Osteocyte (in vitro differentiated cells): Measurements from ENCODE around the gene MRPL38. TPM values are rescaled to one million over a fixed set of nuclear protein-coding genes. Genes with fewer than 3 reads are reported as not detected.
A peak's percentile ranks its signal among the peaks of the same experiment; 100 is the strongest.

Experiments
- DNase-seq: peaks from one replicate; pipeline ENCODE4 v3.0.0; 2021; ENCODE audit warnings: mixed read lengths; ENCODE audit not compliant: unreplicated experiment; ENCODE audit errors: extremely low spot score
- H3K27ac Mint-ChIP-seq: one replicate; pipeline ENCODE4 v1.8.0; 2021; ENCODE audit warnings: mild to moderate bottlenecking, mixed read lengths; ENCODE audit not compliant: unreplicated experiment
- H3K27me3 Mint-ChIP-seq: one replicate; pipeline ENCODE4 v1.8.0; 2021; ENCODE audit warnings: mixed read lengths; ENCODE audit not compliant: unreplicated experiment
- H3K36me3 Mint-ChIP-seq: one replicate; pipeline ENCODE4 v1.8.0; 2021; ENCODE audit warnings: mixed read lengths; ENCODE audit not compliant: unreplicated experiment
- H3K4me1 Mint-ChIP-seq: one replicate; pipeline ENCODE4 v1.8.0; 2021; ENCODE audit warnings: mixed read lengths; ENCODE audit not compliant: unreplicated experiment
- H3K4me3 Mint-ChIP-seq: one replicate; pipeline ENCODE4 v1.8.0; 2021; ENCODE audit warnings: mild to moderate bottlenecking, moderate library complexity, mixed read lengths; ENCODE audit not compliant: unreplicated experiment
- H3K9me3 Mint-ChIP-seq: one replicate; pipeline ENCODE4 v1.8.0; 2021; ENCODE audit warnings: mixed read lengths; ENCODE audit not compliant: unreplicated experiment
- total RNA-seq: library from RNA; stranded (reverse); gene quantifications from 2 replicates; pipeline ENCODE4 v1.2.1, GENCODE V29; 2021
- TF ChIP-seq, protein P1 (sequence below): fragments of 200-600 bp; sonication (generic); IDR thresholded peaks from 2 replicates; pipeline ENCODE4 v1.5.0; 2021; ENCODE audit warnings: antibody characterized with exemption, mild to moderate bottlenecking, moderate library complexity

Gene MRPL38
- total RNA-seq, 1 donor from 2014 or later: 73.6 TPM

DNA sequence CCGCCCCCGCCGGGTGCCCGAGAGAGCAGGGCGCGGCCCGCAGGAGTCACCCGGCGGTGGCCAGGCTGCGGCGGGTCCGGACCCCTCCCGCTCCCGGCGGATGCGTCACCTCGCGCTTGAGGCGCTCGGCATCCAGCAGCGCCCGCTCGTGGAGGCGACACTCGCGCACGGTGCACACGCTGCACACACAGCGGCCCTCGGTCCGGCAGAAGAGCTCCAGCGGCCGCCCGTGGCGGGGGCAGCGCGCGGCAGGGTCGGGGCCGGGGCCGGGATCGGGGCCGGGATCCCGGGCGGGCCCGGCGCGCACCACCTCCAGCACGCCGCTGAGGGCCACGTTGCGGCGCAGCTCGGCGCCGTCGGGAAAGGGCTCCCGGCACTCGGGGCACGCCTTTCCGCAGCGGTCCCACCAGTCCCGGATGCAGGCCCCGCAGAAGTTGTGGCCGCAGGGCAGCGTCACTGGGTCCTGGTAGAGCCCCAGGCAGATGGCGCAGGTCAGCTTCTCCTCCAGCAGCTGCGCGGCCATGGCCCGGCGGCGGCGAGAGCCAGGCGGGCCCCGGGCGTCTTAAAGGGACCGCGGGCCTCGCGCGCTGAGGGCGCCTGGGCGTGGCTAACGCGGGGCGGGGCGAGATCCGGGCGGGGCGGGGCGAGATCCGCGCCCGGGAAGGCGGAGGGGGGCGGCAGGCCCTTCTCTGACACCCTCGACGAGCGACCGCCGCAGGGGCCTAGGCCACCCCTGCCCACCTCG lies 8.1 kb downstream of the MRPL38 start, which contains the start of gene TRIM65:
Gene TRIM65 (minus strand): TSS at position 537 of the 745 bp plus-strand sequence. CDS start 14 bp downstream, at position 523.
- H3K27ac Mint-ChIP-seq: peak within 1 kb of the TSS; percentile 70
- peaks cover 24% of the 10 kb centered on the region for H3K4me1 Mint-ChIP-seq
- H3K9me3 Mint-ChIP-seq: no peaks in the 10 kb centered on the region
- DNase-seq: peak; percentile 90
- H3K36me3 Mint-ChIP-seq: peaks cover 8% of the 10 kb centered on the region
- no peaks in the 10 kb centered on the region for H3K27me3 Mint-ChIP-seq
- TF ChIP-seq, protein P1, sequence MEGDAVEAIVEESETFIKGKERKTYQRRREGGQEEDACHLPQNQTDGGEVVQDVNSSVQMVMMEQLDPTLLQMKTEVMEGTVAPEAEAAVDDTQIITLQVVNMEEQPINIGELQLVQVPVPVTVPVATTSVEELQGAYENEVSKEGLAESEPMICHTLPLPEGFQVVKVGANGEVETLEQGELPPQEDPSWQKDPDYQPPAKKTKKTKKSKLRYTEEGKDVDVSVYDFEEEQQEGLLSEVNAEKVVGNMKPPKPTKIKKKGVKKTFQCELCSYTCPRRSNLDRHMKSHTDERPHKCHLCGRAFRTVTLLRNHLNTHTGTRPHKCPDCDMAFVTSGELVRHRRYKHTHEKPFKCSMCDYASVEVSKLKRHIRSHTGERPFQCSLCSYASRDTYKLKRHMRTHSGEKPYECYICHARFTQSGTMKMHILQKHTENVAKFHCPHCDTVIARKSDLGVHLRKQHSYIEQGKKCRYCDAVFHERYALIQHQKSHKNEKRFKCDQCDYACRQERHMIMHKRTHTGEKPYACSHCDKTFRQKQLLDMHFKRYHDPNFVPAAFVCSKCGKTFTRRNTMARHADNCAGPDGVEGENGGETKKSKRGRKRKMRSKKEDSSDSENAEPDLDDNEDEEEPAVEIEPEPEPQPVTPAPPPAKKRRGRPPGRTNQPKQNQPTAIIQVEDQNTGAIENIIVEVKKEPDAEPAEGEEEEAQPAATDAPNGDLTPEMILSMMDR: peak; percentile 40
- H3K4me3 Mint-ChIP-seq: peak within 1 kb of the TSS; percentile 77

DNA sequence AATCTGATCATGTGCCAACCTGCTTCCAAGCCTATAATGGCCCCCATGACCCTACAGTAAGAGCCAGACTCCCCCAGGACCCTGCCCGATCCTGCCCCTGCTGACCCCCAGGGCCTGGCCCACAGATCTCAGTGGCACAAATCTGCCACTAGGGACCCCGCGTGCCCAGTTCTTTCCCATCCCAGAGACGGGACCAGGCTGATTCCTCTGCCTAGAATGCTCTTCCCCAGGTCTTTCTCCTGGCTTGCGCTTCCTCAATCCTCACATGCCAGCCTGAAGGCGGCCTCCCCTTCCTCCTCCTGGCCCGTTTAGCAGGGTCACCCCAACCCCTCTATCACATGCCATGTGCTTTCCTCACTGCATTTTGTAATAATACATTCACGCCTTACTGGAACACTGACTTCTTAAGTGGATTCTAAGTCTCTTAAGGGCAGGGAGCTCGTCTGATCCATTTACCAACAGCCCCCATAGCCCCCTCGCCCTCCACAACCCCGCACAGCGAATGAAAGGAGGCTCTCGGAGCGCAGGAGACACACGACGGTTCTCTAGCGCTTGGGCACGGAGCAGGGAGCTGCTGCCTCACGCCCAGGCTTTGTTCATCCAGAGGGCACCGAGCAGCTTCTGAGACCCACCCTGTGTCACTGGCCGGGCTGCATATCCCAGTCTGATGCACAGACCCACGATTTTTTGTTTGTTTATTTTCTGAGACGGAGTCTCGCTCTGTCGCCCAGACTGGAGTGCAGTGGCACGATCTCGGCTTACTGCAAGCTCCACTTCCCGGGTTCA lies 9.1 kb downstream of the MRPL38 start:
- peaks cover 24% of the 10 kb centered on the region for H3K4me1 Mint-ChIP-seq
- H3K4me3 Mint-ChIP-seq: peak overlapping the region; percentile 77
- H3K27me3 Mint-ChIP-seq: no peaks in the 10 kb centered on the region
- H3K36me3 Mint-ChIP-seq: peaks cover 6% of the 10 kb centered on the region
- DNase-seq: no peak
- H3K27ac Mint-ChIP-seq: peak overlapping the region; percentile 70
- TF ChIP-seq, protein P1: peak; percentile 35
- no peaks in the 10 kb centered on the region for H3K9me3 Mint-ChIP-seq

- Mint-ChIP-seq H3K9me3 (no peaks in the 10 kb centered on the region), H3K36me3 (peaks cover 9% of the 10 kb centered on the region), H3K4me3 (no peak overlapping the region), H3K27me3 (no peaks in the 10 kb centered on the region), H3K4me1 (peaks cover 24% of the 10 kb centered on the region), H3K27ac (no peak overlapping the region)
- no peak for DNase-seq
- TF ChIP-seq, protein P1: no peak
Measured at GRCh38 chr17:75894049-75894733, 10.5 kb downstream of the MRPL38 start.

GRCh38 chr17:75893305-75894048 lies 11.2 kb downstream of the MRPL38 start:
- H3K4me1 Mint-ChIP-seq: peaks cover 24% of the 10 kb centered on the region
- TF ChIP-seq, protein P1: no peak
- H3K27me3 Mint-ChIP-seq: no peaks in the 10 kb centered on the region
- peaks cover 5% of the 10 kb centered on the region for H3K36me3 Mint-ChIP-seq
- no peaks in the 10 kb centered on the region for H3K9me3 Mint-ChIP-seq
- DNase-seq: no peak
- no peak overlapping the region for H3K4me3 Mint-ChIP-seq
- H3K27ac Mint-ChIP-seq: no peak overlapping the region
